ENCODE measurements around the gene CHRM3.

The CHRM3 gene

GRCh38 chr1:239389703-239390102, 3.3 kb downstream of the CHRM3 start:
- TF ChIP-seq PAX5 (IDR thresholded peaks at IDR 0.05; ENCODE audit: insufficient read depth, low read length, severe bottlenecking) (no peak), POU2F2 (IDR thresholded peaks at IDR 0.05; ENCODE audit: low read depth, low read length) (no peak), TAF1 (IDR thresholded peaks at IDR 0.05; ENCODE audit: low read depth, low read length) (no peak), POLR2AphosphoS5 (IDR thresholded peaks at IDR 0.05; ENCODE audit: low read depth, low read length) (no peak), POLR2A (IDR thresholded peaks at IDR 0.05; ENCODE audit: low read depth, low read length) (no peak), SPI1 (IDR thresholded peaks at IDR 0.05; ENCODE audit: low read depth, low read length) (no peak)
- FAIRE-seq (no peak), DNase-seq (ENCODE audit: insufficient read length, low spot score) (no peak)

GRCh38 chr1:239392271-239392670, 5.9 kb downstream of the CHRM3 start:
- DNase-seq (ENCODE audit: insufficient read length, low spot score), result no peak
- no peak for FAIRE-seq
- TF ChIP-seq TAF1 (IDR thresholded peaks at IDR 0.05; ENCODE audit: low read depth, low read length) (no peak), POLR2A (IDR thresholded peaks at IDR 0.05; ENCODE audit: low read depth, low read length) (no peak), POLR2AphosphoS5 (IDR thresholded peaks at IDR 0.05; ENCODE audit: low read depth, low read length) (no peak), SPI1 (IDR thresholded peaks at IDR 0.05; ENCODE audit: low read depth, low read length) (no peak), PAX5 (IDR thresholded peaks at IDR 0.05; ENCODE audit: insufficient read depth, low read length, severe bottlenecking) (no peak), POU2F2 (IDR thresholded peaks at IDR 0.05; ENCODE audit: low read depth, low read length) (no peak)

- TF ChIP-seq POU2F2 (IDR thresholded peaks at IDR 0.05; ENCODE audit: low read depth, low read length) (no peak), SPI1 (IDR thresholded peaks at IDR 0.05; ENCODE audit: low read depth, low read length) (no peak), POLR2A (IDR thresholded peaks at IDR 0.05; ENCODE audit: low read depth, low read length) (no peak), TAF1 (IDR thresholded peaks at IDR 0.05; ENCODE audit: low read depth, low read length) (no peak)
- DNase-seq (ENCODE audit: insufficient read length, low spot score) (no peak), FAIRE-seq (no peak)
Observed at GRCh38 chr1:239394107-239394506, 7.7 kb downstream of the CHRM3 start.

GRCh38 chr1:239413916-239414315, 27.5 kb downstream of the CHRM3 start:
- FAIRE-seq, result no peak
- TF ChIP-seq TAF1 (IDR thresholded peaks at IDR 0.05; ENCODE audit: low read depth, low read length) (no peak), SPI1 (IDR thresholded peaks at IDR 0.05; ENCODE audit: low read depth, low read length) (no peak), POLR2A (IDR thresholded peaks at IDR 0.05; ENCODE audit: low read depth, low read length) (no peak), PAX5 (IDR thresholded peaks at IDR 0.05; ENCODE audit: insufficient read depth, low read length, severe bottlenecking) (no peak), POU2F2 (IDR thresholded peaks at IDR 0.05; ENCODE audit: low read depth, low read length) (no peak), POLR2AphosphoS5 (IDR thresholded peaks at IDR 0.05; ENCODE audit: low read depth, low read length) (no peak)
- DNase-seq (ENCODE audit: insufficient read length, low spot score), result no peak

GRCh38 chr1:239417221-239417620, 30.9 kb downstream of the CHRM3 start:
- FAIRE-seq, result no peak
- no peak for TF ChIP-seq SPI1 (IDR thresholded peaks at IDR 0.05; ENCODE audit: low read depth, low read length)
- no peak for TF ChIP-seq PAX5 (IDR thresholded peaks at IDR 0.05; ENCODE audit: insufficient read depth, low read length, severe bottlenecking)
- TF ChIP-seq POLR2A (IDR thresholded peaks at IDR 0.05; ENCODE audit: low read depth, low read length), result no peak
- no peak for TF ChIP-seq TAF1 (IDR thresholded peaks at IDR 0.05; ENCODE audit: low read depth, low read length)
- no peak for TF ChIP-seq POLR2AphosphoS5 (IDR thresholded peaks at IDR 0.05; ENCODE audit: low read depth, low read length)
- TF ChIP-seq POU2F2 (IDR thresholded peaks at IDR 0.05; ENCODE audit: low read depth, low read length), result no peak
- no peak for DNase-seq (ENCODE audit: insufficient read length, low spot score)

- FAIRE-seq, result no peak
- TF ChIP-seq SPI1 (IDR thresholded peaks at IDR 0.05; ENCODE audit: low read depth, low read length) (no peak), PAX5 (IDR thresholded peaks at IDR 0.05; ENCODE audit: insufficient read depth, low read length, severe bottlenecking) (no peak), TAF1 (IDR thresholded peaks at IDR 0.05; ENCODE audit: low read depth, low read length) (no peak), POLR2AphosphoS5 (IDR thresholded peaks at IDR 0.05; ENCODE audit: low read depth, low read length) (no peak), POU2F2 (IDR thresholded peaks at IDR 0.05; ENCODE audit: low read depth, low read length) (no peak)
Observed at GRCh38 chr1:239417986-239418640, 31.7 kb downstream of the CHRM3 start.

GRCh38 chr1:239418681-239419080, 32.3 kb downstream of the CHRM3 start:
- no peak for FAIRE-seq
- no peak for DNase-seq (ENCODE audit: insufficient read length, low spot score)
- TF ChIP-seq POLR2A (IDR thresholded peaks at IDR 0.05; ENCODE audit: low read depth, low read length) (no peak), PAX5 (IDR thresholded peaks at IDR 0.05; ENCODE audit: insufficient read depth, low read length, severe bottlenecking) (no peak), POLR2AphosphoS5 (IDR thresholded peaks at IDR 0.05; ENCODE audit: low read depth, low read length) (no peak), POU2F2 (IDR thresholded peaks at IDR 0.05; ENCODE audit: low read depth, low read length) (no peak), SPI1 (IDR thresholded peaks at IDR 0.05; ENCODE audit: low read depth, low read length) (no peak), TAF1 (IDR thresholded peaks at IDR 0.05; ENCODE audit: low read depth, low read length) (no peak)

More at GRCh38 chr1:239417986-239418640, 31.7 kb downstream of the CHRM3 start:
- no peak for DNase-seq (ENCODE audit: insufficient read length, low spot score)

GRCh38 chr1:239421811-239422210, 35.4 kb downstream of the CHRM3 start:
- TF ChIP-seq TAF1 (IDR thresholded peaks at IDR 0.05; ENCODE audit: low read depth, low read length) (no peak), POLR2A (IDR thresholded peaks at IDR 0.05; ENCODE audit: low read depth, low read length) (no peak), POU2F2 (IDR thresholded peaks at IDR 0.05; ENCODE audit: low read depth, low read length) (no peak), SPI1 (IDR thresholded peaks at IDR 0.05; ENCODE audit: low read depth, low read length) (no peak), PAX5 (IDR thresholded peaks at IDR 0.05; ENCODE audit: insufficient read depth, low read length, severe bottlenecking) (no peak), POLR2AphosphoS5 (IDR thresholded peaks at IDR 0.05; ENCODE audit: low read depth, low read length) (no peak)
- no peak for FAIRE-seq

GRCh38 chr1:239422818-239423217, 36.5 kb downstream of the CHRM3 start:
- TF ChIP-seq PAX5 (IDR thresholded peaks at IDR 0.05; ENCODE audit: insufficient read depth, low read length, severe bottlenecking) (no peak), TAF1 (IDR thresholded peaks at IDR 0.05; ENCODE audit: low read depth, low read length) (no peak), POLR2A (IDR thresholded peaks at IDR 0.05; ENCODE audit: low read depth, low read length) (no peak), POU2F2 (IDR thresholded peaks at IDR 0.05; ENCODE audit: low read depth, low read length) (no peak), SPI1 (IDR thresholded peaks at IDR 0.05; ENCODE audit: low read depth, low read length) (no peak), POLR2AphosphoS5 (IDR thresholded peaks at IDR 0.05; ENCODE audit: low read depth, low read length) (no peak)
- DNase-seq (ENCODE audit: insufficient read length, low spot score) (no peak), FAIRE-seq (no peak)

More at GRCh38 chr1:239421811-239422210, 35.4 kb downstream of the CHRM3 start:
- no peak for DNase-seq (ENCODE audit: insufficient read length, low spot score)
